Esophagus muscularis mucosa (tissue), 4 donors: Measurements from ENCODE around the gene DMGDH. TPM values are rescaled to one million over a fixed set of nuclear protein-coding genes. Genes with fewer than 3 reads are reported as not detected.

Experiments used
- DNase-seq: peaks from one replicate; pipeline ENCODE4 v3.0.0-alpha.2; 2017; ENCODE audit errors: extremely low spot score
- H3K27ac ChIP-seq, 4 donors: fragments of 200-600 bp; sonication (generic); replicated peaks in 1 of 4; 1 replicate in 3 of 4; 2 replicates in 1 of 4; pipeline ENCODE4 v1.5.1; 2016 to 2019; ENCODE audit warnings: mild to moderate bottlenecking in 1 of 4
- H3K27me3 ChIP-seq, 4 donors: fragments of 200-600 bp; sonication (generic); one replicate each; pipeline versions ENCODE4 v1.5.1 to v1.6.0; 2016 to 2019
- H3K36me3 ChIP-seq, 4 donors: fragments of 200-600 bp; sonication (generic); one replicate each; pipeline ENCODE4 v1.5.1; 2016 to 2019
- H3K4me1 ChIP-seq, 4 donors: fragments of 200-600 bp; sonication (generic); one replicate each; pipeline ENCODE4 v1.5.1; 2016 to 2019
- H3K4me3 ChIP-seq, 4 donors: fragments of 200-600 bp; sonication (generic); 1 replicate in 2 of 4; 2 replicates in 2 of 4; pipeline ENCODE4 v1.5.1; 2016 to 2019; ENCODE audit warnings: mild to moderate bottlenecking in 4 of 4, moderate library complexity in 1 of 4
- H3K9me3 ChIP-seq, 4 donors: fragments of 200-600 bp; sonication (generic); 1 replicate in 3 of 4; 2 replicates in 1 of 4; pipeline ENCODE4 v1.5.1; 2016 to 2019
- CTCF ChIP-seq, 3 experiments: fragments of 200-600 bp in 2 of 3; fragments of 450-650 bp in 1 of 3; sonication (generic) in 2 of 3; IDR thresholded peaks; one replicate each; pipeline ENCODE4 v1.5.1; 2017 to 2019; ENCODE audit warnings: antibody characterized with exemption in 3 of 3, mild to moderate bottlenecking in 2 of 3, moderate library complexity in 1 of 3
- EP300 ChIP-seq: sonication (generic); formaldehyde crosslinking; IDR thresholded peaks from one replicate; pipeline ENCODE4 v1.6.1; 2017; ENCODE audit warnings: antibody characterized with exemption
- POLR2A ChIP-seq: fragments of 450-650 bp; IDR thresholded peaks from one replicate; pipeline ENCODE4 v1.6.1; 2017; ENCODE audit warnings: antibody characterized with exemption, moderate library complexity, mild to moderate bottlenecking, low read depth
- POLR2AphosphoS5 ChIP-seq, 2 donors: sonication (generic); formaldehyde crosslinking; IDR thresholded peaks; one replicate each; pipeline ENCODE4 v1.6.1; 2017; ENCODE audit warnings: antibody characterized with exemption in 2 of 2
- WGBS: methylation state at CpG from one replicate; pipeline ENCODE4 v1.1.5; 2018; 5-methylcytosine and 5-hydroxymethylcytosine counted together
- intact Hi-C: fragments of 100-400 bp; cut with DNase I; formaldehyde crosslinking; loops from one replicate; pipeline ENCODE4 v1.15.1; 2023
- total RNA-seq, 4 donors: library from RNA; depleted of rRNA; stranded (reverse); fragments of >200 nt; gene quantifications; one replicate each; pipeline versions ENCODE4 v1.1.0 to v1.2.1, GENCODE V29; 2016

Gene DMGDH
- total RNA-seq, 4 donors from 2014 or later = 3.3 to 7.4 (median 4.6) TPM

- WGBS = 100% methylated on average over 1 of the region's 1 CpG
- intact Hi-C loops = no loop called here
These were observed 58.1 kb downstream of the DMGDH start for GRCh38 chr5:79011219-79011836.

GRCh38 chr5:79008362-79008761 is 61.1 kb downstream of the DMGDH start:
- TF ChIP-seq POLR2A (no peak), EP300 (no peak), CTCF (IDR thresholded peaks at IDR 0.05) (no peak), POLR2AphosphoS5 (IDR thresholded peaks at IDR 0.05) (no peak)
- Histone ChIP-seq H3K36me3 (no peaks in the 10 kb centered on the region), H3K27ac (no peak overlapping the region), H3K4me1 (no peaks in the 10 kb centered on the region), H3K9me3 (peaks cover 0 to 7% (median 2%) of the 10 kb centered on the region in 4 donors), H3K4me3 (no peak overlapping the region), H3K27me3 (no peaks in the 10 kb centered on the region)
- WGBS = 65% methylated on average over 3 of the region's 3 CpGs
- intact Hi-C loops = no loop called here
- DNase-seq = no peak

More at GRCh38 chr5:79011219-79011836, 58.1 kb downstream of the DMGDH start:
- TF ChIP-seq EP300 (no peak), POLR2AphosphoS5 (IDR thresholded peaks at IDR 0.05) (no peak), POLR2A (no peak), CTCF (IDR thresholded peaks at IDR 0.05) (no peak)
- no peak overlapping the region for H3K27ac ChIP-seq
- H3K4me3 ChIP-seq = no peak overlapping the region
- no peaks in the 10 kb centered on the region for H3K27me3 ChIP-seq
- no peaks in the 10 kb centered on the region for H3K36me3 ChIP-seq
- H3K9me3 ChIP-seq = peaks cover 0 to 7% (median 2%) of the 10 kb centered on the region in 4 donors
- H3K4me1 ChIP-seq = no peaks in the 10 kb centered on the region
- no peak for DNase-seq

- DNase-seq = no peak
- Histone ChIP-seq H3K4me3 (no peak overlapping the region), H3K27me3 (no peaks in the 10 kb centered on the region), H3K36me3 (no peaks in the 10 kb centered on the region), H3K4me1 (peaks cover 0 to 1% (median under 1%) of the 10 kb centered on the region in 4 donors), H3K27ac (no peak overlapping the region), H3K9me3 (peaks cover 0 to 7% (median 2%) of the 10 kb centered on the region in 4 donors)
- TF ChIP-seq POLR2A = no peak
- intact Hi-C loops = no loop called here
- WGBS = 95% methylated on average over 3 of the region's 3 CpGs
These were observed 61.6 kb downstream of the DMGDH start for GRCh38 chr5:79007872-79008271.

GRCh38 chr5:79005936-79006631 is 63.4 kb downstream of the DMGDH start:
- Histone ChIP-seq H3K4me3 (no peak overlapping the region), H3K27ac (no peak overlapping the region), H3K27me3 (no peaks in the 10 kb centered on the region), H3K36me3 (no peaks in the 10 kb centered on the region), H3K9me3 (no peaks in the 10 kb centered on the region), H3K4me1 (peaks cover 0 to 18% (median 17%) of the 10 kb centered on the region in 4 donors)
- DNase-seq = no peak
- intact Hi-C loops = no loop called here
- TF ChIP-seq CTCF (IDR thresholded peaks at IDR 0.05) (no peak), EP300 (no peak), POLR2A (no peak), POLR2AphosphoS5 (IDR thresholded peaks at IDR 0.05) (no peak)
- WGBS = 90% methylated on average over 6 of the region's 6 CpGs

GRCh38 chr5:79005151-79005550 is 64.3 kb downstream of the DMGDH start:
- Histone ChIP-seq H3K4me1 (peaks cover 0 to 27% (median 24%) of the 10 kb centered on the region in 4 donors), H3K36me3 (no peaks in the 10 kb centered on the region), H3K27me3 (no peaks in the 10 kb centered on the region), H3K4me3 (no peak overlapping the region), H3K9me3 (no peaks in the 10 kb centered on the region), H3K27ac (no peak overlapping the region)
- WGBS = 76% methylated on average over 4 of the region's 4 CpGs
- intact Hi-C loops = no loop called here
- TF ChIP-seq CTCF (IDR thresholded peaks at IDR 0.05) (no peak), POLR2AphosphoS5 (IDR thresholded peaks at IDR 0.05) (no peak), POLR2A (no peak), EP300 (no peak)
- DNase-seq = no peak
